SK-N-SH (cell line): Measurements from ENCODE around the gene TRIM3. TPM values are rescaled to one million over a fixed set of nuclear protein-coding genes. Genes with fewer than 3 reads are reported as not detected.

Experiments
- CTCF ChIA-PET: fragments of 300-600, 350-600 bp; formaldehyde crosslinking; extraction: SDS; loops from one replicate; lab custom pipeline; 2021; lab: Yijun Ruan, JAX
- POLR2A ChIA-PET: fragments of 350-600 bp; sonication (Branson Sonifier 250); formaldehyde crosslinking; extraction: SDS; loops from one replicate; lab custom pipeline; 2020; ENCODE audit warnings: antibody characterized with exemption, inconsistent platforms; lab: Yijun Ruan, JAX
- DNase-seq: peaks from one replicate; pipeline ENCODE4 v3.0.0; 2012
- H2AFZ ChIP-seq: fragments of 200-600 bp; sonication (generic); 2 replicates; pipeline ENCODE4 v1.8.1; 2016; ENCODE audit warnings: antibody characterized with exemption, mild to moderate bottlenecking, low read depth
- H3F3A ChIP-seq: fragments of 200-600 bp; sonication (generic); replicated peaks from 2 replicates; pipeline ENCODE3; 2016; ENCODE audit warnings: antibody characterized with exemption, mild to moderate bottlenecking; ENCODE audit not compliant: insufficient read depth
- H3K27ac ChIP-seq, 2 experiments: fragments of 200-500 bp in 1 of 2; fragments of 200-600 bp in 1 of 2; sonication (Bioruptor generic) in 1 of 2; sonication (generic), shearing (Covaris generic) in 1 of 2; 2 replicates each; pipeline versions ENCODE4 v1.5.1 to v1.6.1; 2014 to 2016; ENCODE audit warnings: low read depth in 2 of 2, inconsistent platforms in 1 of 2, low read length in 1 of 2, mild to moderate bottlenecking in 1 of 2, mixed read lengths in 1 of 2
- H3K27me3 ChIP-seq: fragments of 200-600 bp; sonication (generic), shearing (Covaris generic); 2 replicates; pipeline ENCODE4 v1.6.1; 2016; ENCODE audit warnings: mixed run types; ENCODE audit not compliant: insufficient read depth
- H3K36me3 ChIP-seq, 2 experiments: fragments of 200-500 bp in 1 of 2; fragments of 200-600 bp in 1 of 2; sonication (Bioruptor generic) in 1 of 2; sonication (generic) in 1 of 2; replicated peaks in 1 of 2; 2 replicates each; pipeline versions ENCODE3 to v1.5.1; 2014 to 2016; ENCODE audit warnings: low read length in 1 of 2, mild to moderate bottlenecking in 1 of 2; ENCODE audit not compliant: insufficient read depth in 2 of 2, control insufficient read depth in 1 of 2
- H3K4me1 ChIP-seq, 2 experiments: fragments of 200-500 bp in 1 of 2; fragments of 200-600 bp in 1 of 2; sonication (Bioruptor generic) in 1 of 2; sonication (generic), shearing (Covaris generic) in 1 of 2; 2 replicates each; pipeline versions ENCODE4 v1.5.1 to v1.6.1; 2014 to 2016; ENCODE audit warnings: low read depth in 1 of 2, low read length in 1 of 2, mixed run types in 1 of 2; ENCODE audit not compliant: insufficient read depth in 2 of 2, control insufficient read depth in 1 of 2
- H3K4me2 ChIP-seq: fragments of 200-600 bp; sonication (generic), shearing (Covaris generic); 2 replicates; pipeline ENCODE4 v1.6.1; 2017; ENCODE audit warnings: mixed run types
- H3K4me3 ChIP-seq, 2 experiments: fragments of 200-500 bp in 1 of 2; fragments of 200-600 bp in 1 of 2; sonication (Bioruptor generic) in 1 of 2; sonication (generic), shearing (Covaris generic) in 1 of 2; 2 replicates each; pipeline versions ENCODE4 v1.5.1 to v1.8.1; 2014 to 2016; ENCODE audit warnings: low read depth in 2 of 2, inconsistent platforms in 1 of 2, low read length in 1 of 2, mild to moderate bottlenecking in 1 of 2, mixed read lengths in 1 of 2, moderate library complexity in 1 of 2
- H3K79me2 ChIP-seq: fragments of 200-600 bp; sonication (generic); 2 replicates; pipeline ENCODE4 v1.8.1; 2017; ENCODE audit warnings: mild to moderate bottlenecking; ENCODE audit not compliant: insufficient read depth
- H3K9ac ChIP-seq: fragments of 200-600 bp; sonication (generic); 2 replicates; pipeline ENCODE4 v1.6.1; 2017; ENCODE audit warnings: mixed run types
- H3K9me2 ChIP-seq: fragments of 200-600 bp; sonication (generic); 2 replicates; pipeline ENCODE4 v1.6.1; 2017; ENCODE audit warnings: mixed run types
- H3K9me3 ChIP-seq: fragments of 200-600 bp; sonication (generic); 2 replicates; pipeline ENCODE4 v1.6.1; 2017; ENCODE audit warnings: mixed run types, mild to moderate bottlenecking, moderate library complexity
- H4K20me1 ChIP-seq: fragments of 200-600 bp; sonication (generic); 2 replicates; pipeline ENCODE4 v1.6.1; 2017; ENCODE audit warnings: mild to moderate bottlenecking, mixed run types; ENCODE audit not compliant: insufficient read depth
- FOXJ3 ChIP-seq: sonication (generic); formaldehyde crosslinking; IDR thresholded peaks from 2 replicates; pipeline ENCODE4 v1.5.1; 2020; ENCODE audit warnings: mild to moderate bottlenecking, missing genetic modification reagents
- FOXM1 ChIP-seq: IDR thresholded peaks from 2 replicates; pipeline ENCODE4 v1.4.0; 2012; ENCODE audit warnings: low read depth, mild to moderate bottlenecking
- GABPA ChIP-seq: IDR thresholded peaks from 2 replicates; pipeline ENCODE4 v1.4.0; 2012; ENCODE audit warnings: low read depth, mild to moderate bottlenecking
- JUND ChIP-seq: IDR thresholded peaks from 2 replicates; pipeline ENCODE4 v1.4.0; 2012
- MEF2A ChIP-seq: IDR thresholded peaks from 2 replicates; pipeline ENCODE4 v1.4.0; 2012; ENCODE audit warnings: low read depth, borderline replicate concordance
- MXI1 ChIP-seq: IDR thresholded peaks from 2 replicates; pipeline ENCODE4 v1.6.1; 2012; ENCODE audit warnings: mild to moderate bottlenecking, low read depth, low read length, improper control_type of control experiment
- NFIC ChIP-seq: IDR thresholded peaks from 2 replicates; pipeline ENCODE4 v1.4.0; 2012; ENCODE audit warnings: borderline replicate concordance
- NRF1 ChIP-seq: IDR thresholded peaks from 2 replicates; pipeline ENCODE4 v1.6.1; 2012; ENCODE audit warnings: low read depth, mild to moderate bottlenecking, low read length
- POLR2AphosphoS5 ChIP-seq: IDR thresholded peaks from 2 replicates; pipeline ENCODE4 v1.6.1; 2012; ENCODE audit warnings: low read depth, low read length
- RAD21 ChIP-seq: IDR thresholded peaks from 2 replicates; pipeline ENCODE4 v1.6.1; 2012; ENCODE audit warnings: mild to moderate bottlenecking, low read length
- RCOR1 ChIP-seq: fragments of 150-350 bp; IDR thresholded peaks from 2 replicates; pipeline ENCODE4 v1.6.1; 2017; ENCODE audit warnings: antibody characterized with exemption, low read length
- RXRA ChIP-seq: IDR thresholded peaks from 2 replicates; pipeline ENCODE4 v1.4.0; 2012; ENCODE audit warnings: low read depth, mild to moderate bottlenecking, borderline replicate concordance
- SIN3A ChIP-seq: IDR thresholded peaks from 2 replicates; pipeline ENCODE4 v1.6.1; 2012; ENCODE audit warnings: low read depth, mild to moderate bottlenecking, low read length, moderate library complexity, borderline replicate concordance
- TAF1 ChIP-seq: IDR thresholded peaks from 2 replicates; pipeline ENCODE4 v1.6.1; 2012; ENCODE audit warnings: low read depth, mild to moderate bottlenecking, low read length, moderate library complexity, borderline replicate concordance
- TCF12 ChIP-seq: IDR thresholded peaks from 2 replicates; pipeline ENCODE4 v1.4.0; 2012
- TEAD4 ChIP-seq: IDR thresholded peaks from 2 replicates; pipeline ENCODE4 v1.4.0; 2012; ENCODE audit warnings: mild to moderate bottlenecking, borderline replicate concordance; ENCODE audit not compliant: insufficient read depth
- YY1 ChIP-seq: IDR thresholded peaks from 2 replicates; pipeline ENCODE4 v1.4.0; 2012; ENCODE audit warnings: low read depth, mild to moderate bottlenecking
- WGBS: methylation state at CpG from one replicate; pipeline ENCODE4 v1.1.6; 2017; ENCODE audit warnings: low lambda C conversion rate; 5-methylcytosine and 5-hydroxymethylcytosine counted together
- polyA plus RNA-seq, 3 experiments: library from polyadenylated mRNA; depleted of rRNA; stranded (reverse); fragments of >200 nt; gene quantifications; 2 replicates each; pipeline ENCODE4 v1.2.3, GENCODE V29; 2012
- TF ChIP-seq, protein P1 (sequence below): fragments of 150-350 bp; IDR thresholded peaks from 2 replicates; pipeline ENCODE4 v1.6.1; 2016; ENCODE audit warnings: mild to moderate bottlenecking, low read depth, low read length
- TF ChIP-seq, protein P2 (sequence below): fragments of 200-600 bp; sonication (generic); IDR thresholded peaks from 2 replicates; pipeline ENCODE4 v1.6.1; 2017; ENCODE audit warnings: antibody characterized with exemption, mild to moderate bottlenecking, moderate library complexity
- TF ChIP-seq, protein P3 (sequence below): IDR thresholded peaks from 2 replicates; pipeline ENCODE4 v1.4.0; 2012; ENCODE audit warnings: low read depth
- TF ChIP-seq, protein P4 (sequence below): IDR thresholded peaks from 2 replicates; pipeline ENCODE4 v1.6.1; 2012; ENCODE audit warnings: mild to moderate bottlenecking, low read depth, low read length, moderate library complexity

Gene TRIM3
- polyA plus RNA-seq, 1 of the 3 experiments (the other 2 are of a cell fraction) = 22.8 TPM

DNA sequence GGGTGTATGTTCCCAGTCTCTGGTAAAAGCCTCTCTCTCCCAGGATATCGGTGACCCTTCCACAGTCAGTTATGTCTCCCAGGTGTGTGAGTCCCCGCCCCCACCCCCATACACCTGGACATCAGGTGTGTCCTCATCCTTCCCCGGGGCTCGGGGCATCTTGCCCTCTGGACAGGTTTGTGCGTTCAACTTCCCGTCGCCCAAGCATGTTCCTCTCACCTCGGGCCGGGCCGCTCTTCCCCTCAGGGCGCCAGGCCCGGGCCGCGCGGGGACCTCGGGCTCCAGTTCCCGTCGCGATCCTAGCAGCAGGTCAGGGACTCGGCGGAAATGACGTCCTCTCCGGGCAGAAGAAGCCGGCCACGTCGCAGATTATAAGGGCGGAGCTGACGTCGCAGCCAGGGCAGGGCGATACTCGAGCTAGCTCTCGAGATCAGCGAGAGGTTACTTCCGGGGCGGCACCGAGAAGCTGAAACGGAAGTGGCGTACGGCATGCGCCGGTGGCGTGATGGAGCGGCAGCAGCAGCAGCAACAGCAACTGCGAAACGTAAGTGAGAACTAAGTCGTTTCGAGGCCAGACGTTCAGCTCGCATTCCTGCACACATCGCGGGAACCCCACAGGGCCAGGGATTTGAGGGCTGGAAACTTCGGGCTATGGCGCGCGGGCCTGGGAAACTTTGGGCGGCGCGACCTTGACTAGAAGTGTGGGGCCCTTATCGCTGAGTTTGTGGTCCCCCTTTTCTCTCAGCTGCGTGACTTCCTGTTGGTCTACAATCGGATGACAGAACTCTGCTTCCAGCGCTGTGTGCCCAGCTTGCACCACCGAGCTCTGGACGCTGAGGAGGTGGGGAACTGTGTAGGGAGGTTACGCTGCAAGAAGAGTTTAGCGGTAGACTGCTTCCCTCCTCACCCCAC lies 7.5 kb upstream of the TRIM3 start, which contains the start of the genes ARFIP2 and TIMM10B (continued):
- TF ChIP-seq POLR2AphosphoS5 = peak; percentile 88
- TF ChIP-seq MEF2A = no peak
- TF ChIP-seq NFIC = no peak
- TF ChIP-seq, protein P1, sequence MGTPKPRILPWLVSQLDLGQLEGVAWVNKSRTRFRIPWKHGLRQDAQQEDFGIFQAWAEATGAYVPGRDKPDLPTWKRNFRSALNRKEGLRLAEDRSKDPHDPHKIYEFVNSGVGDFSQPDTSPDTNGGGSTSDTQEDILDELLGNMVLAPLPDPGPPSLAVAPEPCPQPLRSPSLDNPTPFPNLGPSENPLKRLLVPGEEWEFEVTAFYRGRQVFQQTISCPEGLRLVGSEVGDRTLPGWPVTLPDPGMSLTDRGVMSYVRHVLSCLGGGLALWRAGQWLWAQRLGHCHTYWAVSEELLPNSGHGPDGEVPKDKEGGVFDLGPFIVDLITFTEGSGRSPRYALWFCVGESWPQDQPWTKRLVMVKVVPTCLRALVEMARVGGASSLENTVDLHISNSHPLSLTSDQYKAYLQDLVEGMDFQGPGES = no peak
- TF ChIP-seq, protein P2, sequence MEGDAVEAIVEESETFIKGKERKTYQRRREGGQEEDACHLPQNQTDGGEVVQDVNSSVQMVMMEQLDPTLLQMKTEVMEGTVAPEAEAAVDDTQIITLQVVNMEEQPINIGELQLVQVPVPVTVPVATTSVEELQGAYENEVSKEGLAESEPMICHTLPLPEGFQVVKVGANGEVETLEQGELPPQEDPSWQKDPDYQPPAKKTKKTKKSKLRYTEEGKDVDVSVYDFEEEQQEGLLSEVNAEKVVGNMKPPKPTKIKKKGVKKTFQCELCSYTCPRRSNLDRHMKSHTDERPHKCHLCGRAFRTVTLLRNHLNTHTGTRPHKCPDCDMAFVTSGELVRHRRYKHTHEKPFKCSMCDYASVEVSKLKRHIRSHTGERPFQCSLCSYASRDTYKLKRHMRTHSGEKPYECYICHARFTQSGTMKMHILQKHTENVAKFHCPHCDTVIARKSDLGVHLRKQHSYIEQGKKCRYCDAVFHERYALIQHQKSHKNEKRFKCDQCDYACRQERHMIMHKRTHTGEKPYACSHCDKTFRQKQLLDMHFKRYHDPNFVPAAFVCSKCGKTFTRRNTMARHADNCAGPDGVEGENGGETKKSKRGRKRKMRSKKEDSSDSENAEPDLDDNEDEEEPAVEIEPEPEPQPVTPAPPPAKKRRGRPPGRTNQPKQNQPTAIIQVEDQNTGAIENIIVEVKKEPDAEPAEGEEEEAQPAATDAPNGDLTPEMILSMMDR = no peak
- no peak for TF ChIP-seq RCOR1
- TF ChIP-seq YY1 = peak; percentile 38; the same call in 1 of the 2 replicates
- TF ChIP-seq SIN3A = peak; percentile 89
- no peak for TF ChIP-seq JUND
- no peak for TF ChIP-seq RXRA
- TF ChIP-seq FOXM1 = no peak

DNA sequence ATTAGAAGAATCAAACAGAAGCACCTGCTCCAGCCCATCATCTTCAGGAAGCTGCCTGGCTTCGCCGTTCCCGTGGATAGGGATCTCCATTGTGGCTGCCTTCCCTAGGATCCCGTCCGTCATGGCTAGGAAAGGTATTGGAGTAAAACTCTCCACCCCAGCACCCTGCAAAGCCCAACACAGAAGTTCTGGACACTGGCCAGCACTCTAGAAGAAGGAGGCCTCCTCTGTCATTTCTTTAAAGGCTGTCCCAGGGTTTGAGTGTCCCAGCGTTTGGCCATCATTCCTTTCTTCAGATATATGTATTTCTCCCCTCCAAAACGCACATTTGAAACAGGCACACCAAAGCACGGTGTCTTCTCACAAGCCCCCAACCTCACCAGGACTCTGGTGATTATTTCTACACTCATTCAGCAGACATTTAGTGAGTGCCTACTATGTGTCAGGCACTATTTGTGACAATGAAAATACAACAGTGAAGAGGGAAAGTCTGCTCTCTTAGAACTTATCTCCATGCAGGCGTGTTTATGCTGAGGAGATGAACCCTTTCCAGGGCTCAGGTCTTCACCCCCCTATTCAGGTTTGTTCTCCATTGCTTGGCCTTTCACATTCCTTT lies 6.7 kb upstream of the TRIM3 start:
- 49% methylated on average over 9 of the region's 9 CpGs for WGBS
- Histone ChIP-seq H3K27ac (peak overlapping the region; percentile 84 to 85; a peak in 2 of 4 replicates), H3K9me2 (no peaks in the 10 kb centered on the region), H3K79me2 (peaks cover 65% of the 10 kb centered on the region), H3K27me3 (no peaks in the 10 kb centered on the region), H3K4me1 (peaks cover 12 to 21% of the 10 kb centered on the region in 2 experiments), H3K9ac (peak overlapping the region; percentile 96), H3K4me2 (peak overlapping the region; percentile 91), H3K36me3 (peaks cover 43 to 63% of the 10 kb centered on the region in 2 experiments), H3F3A (peaks cover 11% of the 10 kb centered on the region), H3K9me3 (no peaks in the 10 kb centered on the region), H3K4me3 (peak overlapping the region; percentile 89 to 100), H2AFZ (no peak overlapping the region), H4K20me1 (peaks cover 6% of the 10 kb centered on the region; the same call in 1 of the 2 replicates)
- DNase-seq = no peak
- ChIA-PET CTCF (interaction anchor here (0.8 kb wide), 1 partner anchor 17 kb away, joined by 3 read pairs; no protein-coding TSS in a partner anchor), POLR2A (no interaction called here)
- TF ChIP-seq, protein P3, sequence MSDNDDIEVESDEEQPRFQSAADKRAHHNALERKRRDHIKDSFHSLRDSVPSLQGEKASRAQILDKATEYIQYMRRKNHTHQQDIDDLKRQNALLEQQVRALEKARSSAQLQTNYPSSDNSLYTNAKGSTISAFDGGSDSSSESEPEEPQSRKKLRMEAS = no peak
- TF ChIP-seq TAF1 (no peak), RAD21 (no peak), MEF2A (no peak), MXI1 (no peak), FOXJ3 (CRISPR knock-in tag) (no peak), RCOR1 (no peak), TEAD4 (no peak), TCF12 (no peak), GABPA (no peak), NRF1 (no peak)
- TF ChIP-seq, protein P2 = no peak
- TF ChIP-seq, protein P4, sequence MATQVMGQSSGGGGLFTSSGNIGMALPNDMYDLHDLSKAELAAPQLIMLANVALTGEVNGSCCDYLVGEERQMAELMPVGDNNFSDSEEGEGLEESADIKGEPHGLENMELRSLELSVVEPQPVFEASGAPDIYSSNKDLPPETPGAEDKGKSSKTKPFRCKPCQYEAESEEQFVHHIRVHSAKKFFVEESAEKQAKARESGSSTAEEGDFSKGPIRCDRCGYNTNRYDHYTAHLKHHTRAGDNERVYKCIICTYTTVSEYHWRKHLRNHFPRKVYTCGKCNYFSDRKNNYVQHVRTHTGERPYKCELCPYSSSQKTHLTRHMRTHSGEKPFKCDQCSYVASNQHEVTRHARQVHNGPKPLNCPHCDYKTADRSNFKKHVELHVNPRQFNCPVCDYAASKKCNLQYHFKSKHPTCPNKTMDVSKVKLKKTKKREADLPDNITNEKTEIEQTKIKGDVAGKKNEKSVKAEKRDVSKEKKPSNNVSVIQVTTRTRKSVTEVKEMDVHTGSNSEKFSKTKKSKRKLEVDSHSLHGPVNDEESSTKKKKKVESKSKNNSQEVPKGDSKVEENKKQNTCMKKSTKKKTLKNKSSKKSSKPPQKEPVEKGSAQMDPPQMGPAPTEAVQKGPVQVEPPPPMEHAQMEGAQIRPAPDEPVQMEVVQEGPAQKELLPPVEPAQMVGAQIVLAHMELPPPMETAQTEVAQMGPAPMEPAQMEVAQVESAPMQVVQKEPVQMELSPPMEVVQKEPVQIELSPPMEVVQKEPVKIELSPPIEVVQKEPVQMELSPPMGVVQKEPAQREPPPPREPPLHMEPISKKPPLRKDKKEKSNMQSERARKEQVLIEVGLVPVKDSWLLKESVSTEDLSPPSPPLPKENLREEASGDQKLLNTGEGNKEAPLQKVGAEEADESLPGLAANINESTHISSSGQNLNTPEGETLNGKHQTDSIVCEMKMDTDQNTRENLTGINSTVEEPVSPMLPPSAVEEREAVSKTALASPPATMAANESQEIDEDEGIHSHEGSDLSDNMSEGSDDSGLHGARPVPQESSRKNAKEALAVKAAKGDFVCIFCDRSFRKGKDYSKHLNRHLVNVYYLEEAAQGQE = no peak
